PC-3 (cell line): ENCODE measurements around the gene PPP2R3B.

Source experiments
- CTCF ChIP-seq: fragments of 300-600 bp; sonication (generic); conservative IDR thresholded peaks from 2 replicates; pipeline ENCODE4 v1.5.1; 2017; ENCODE audit warnings: antibody characterized with exemption, low read depth, mild to moderate bottlenecking, low read length
- EZH2phosphoT487 ChIP-seq: fragments of 300-600 bp; sonication (generic); IDR thresholded peaks from 2 replicates; pipeline ENCODE4 v1.6.1; 2018; ENCODE audit warnings: mild to moderate bottlenecking, antibody characterized with exemption, low read length, borderline replicate concordance

- no peak for TF ChIP-seq CTCF
- no peak for TF ChIP-seq EZH2phosphoT487
Observed at GRCh38 chrX:435536-436122, 48.9 kb upstream of the PPP2R3B start.
